ENCODE data around the gene SLC34A3.

The SLC34A3 gene

GRCh38 chr9:137218754-137219271 is 11.9 kb upstream of the SLC34A3 start:
- no peak for DNase-seq

- DNase-seq = no peak
These were observed 10.9 kb upstream of the SLC34A3 start for GRCh38 chr9:137219757-137220316.

GRCh38 chr9:137220317-137221094 is 10.2 kb upstream of the SLC34A3 start:
- no peak for DNase-seq

GRCh38 chr9:137221095-137221505 is 9.6 kb upstream of the SLC34A3 start:
- no peak for DNase-seq

- no peak for DNase-seq
These were observed 9.1 kb upstream of the SLC34A3 start for GRCh38 chr9:137221506-137222111.

GRCh38 chr9:137222190-137223077 is 8.3 kb upstream of the SLC34A3 start, which contains the start of gene RNF208:
Gene RNF208, minus strand, starts transcription at chr9:137222240. Its CDS starts 1,028 bp downstream, at chr9:137221212.
- no peak for DNase-seq

- peak; percentile 95 to 99 (median 97) for DNase-seq
These were observed 7.4 kb upstream of the SLC34A3 start for GRCh38 chr9:137223078-137223970.

- DNase-seq = no peak
These were observed 5.6 kb upstream of the SLC34A3 start, which contains the start of gene CYSRT1 for GRCh38 chr9:137224830-137225694. Gene CYSRT1, plus strand, starts transcription at chr9:137225174. Its CDS starts 448 bp downstream, at chr9:137225622.

GRCh38 chr9:137225699-137226331 is 4.9 kb upstream of the SLC34A3 start:
- no peak for DNase-seq

- DNase-seq = no peak
These were observed 4.2 kb upstream of the SLC34A3 start for GRCh38 chr9:137226338-137227053.

- peak; percentile 55 to 78 (median 75) for DNase-seq
These were observed 3.4 kb upstream of the SLC34A3 start, which contains the start of gene RNF224 for GRCh38 chr9:137227054-137227852. Gene RNF224, plus strand, starts transcription at chr9:137227502. Its CDS starts 834 bp downstream, at chr9:137228336.

- no peak for DNase-seq
These were observed 2.7 kb upstream of the SLC34A3 start for GRCh38 chr9:137227853-137228505.

- no peak for DNase-seq
These were observed 2.2 kb upstream of the SLC34A3 start for GRCh38 chr9:137228506-137228967.

- DNase-seq = no peak
These were observed 1.5 kb upstream of the SLC34A3 start for GRCh38 chr9:137228968-137229896.

GRCh38 chr9:137229903-137230704 is 597 bp upstream of the SLC34A3 start:
- DNase-seq = no peak

Data from T-helper 1 cell (primary cell).